Esophagus muscularis mucosa (tissue), 4 donors: ENCODE data around the gene TMEM131L. TPM values are rescaled to one million over a fixed set of nuclear protein-coding genes. Genes with fewer than 3 reads are reported as not detected.

ENCODE experiments used
- DNase-seq: peaks from one replicate; pipeline ENCODE4 v3.0.0-alpha.2; 2017; ENCODE audit errors: extremely low spot score
- H3K27ac ChIP-seq, 4 donors: fragments of 200-600 bp; sonication (generic); replicated peaks in 1 of 4; 1 replicate in 3 of 4; 2 replicates in 1 of 4; pipeline ENCODE4 v1.5.1; 2016 to 2019; ENCODE audit warnings: mild to moderate bottlenecking in 1 of 4
- H3K27me3 ChIP-seq, 4 donors: fragments of 200-600 bp; sonication (generic); one replicate each; pipeline versions ENCODE4 v1.5.1 to v1.6.0; 2016 to 2019
- H3K36me3 ChIP-seq, 4 donors: fragments of 200-600 bp; sonication (generic); one replicate each; pipeline ENCODE4 v1.5.1; 2016 to 2019
- H3K4me1 ChIP-seq, 4 donors: fragments of 200-600 bp; sonication (generic); one replicate each; pipeline ENCODE4 v1.5.1; 2016 to 2019
- H3K4me3 ChIP-seq, 4 donors: fragments of 200-600 bp; sonication (generic); 1 replicate in 2 of 4; 2 replicates in 2 of 4; pipeline ENCODE4 v1.5.1; 2016 to 2019; ENCODE audit warnings: mild to moderate bottlenecking in 4 of 4, moderate library complexity in 1 of 4
- H3K9me3 ChIP-seq, 4 donors: fragments of 200-600 bp; sonication (generic); 1 replicate in 3 of 4; 2 replicates in 1 of 4; pipeline ENCODE4 v1.5.1; 2016 to 2019
- CTCF ChIP-seq, 3 experiments: fragments of 200-600 bp in 2 of 3; fragments of 450-650 bp in 1 of 3; sonication (generic) in 2 of 3; IDR thresholded peaks; one replicate each; pipeline ENCODE4 v1.5.1; 2017 to 2019; ENCODE audit warnings: antibody characterized with exemption in 3 of 3, mild to moderate bottlenecking in 2 of 3, moderate library complexity in 1 of 3
- EP300 ChIP-seq: sonication (generic); formaldehyde crosslinking; IDR thresholded peaks from one replicate; pipeline ENCODE4 v1.6.1; 2017; ENCODE audit warnings: antibody characterized with exemption
- POLR2A ChIP-seq: fragments of 450-650 bp; IDR thresholded peaks from one replicate; pipeline ENCODE4 v1.6.1; 2017; ENCODE audit warnings: antibody characterized with exemption, moderate library complexity, mild to moderate bottlenecking, low read depth
- POLR2AphosphoS5 ChIP-seq, 2 donors: sonication (generic); formaldehyde crosslinking; IDR thresholded peaks; one replicate each; pipeline ENCODE4 v1.6.1; 2017; ENCODE audit warnings: antibody characterized with exemption in 2 of 2
- WGBS: methylation state at CpG from one replicate; pipeline ENCODE4 v1.1.5; 2018; 5-methylcytosine and 5-hydroxymethylcytosine counted together
- intact Hi-C: fragments of 100-400 bp; cut with DNase I; formaldehyde crosslinking; loops from one replicate; pipeline ENCODE4 v1.15.1; 2023
- total RNA-seq, 4 donors: library from RNA; depleted of rRNA; stranded (reverse); fragments of >200 nt; gene quantifications; one replicate each; pipeline versions ENCODE4 v1.1.0 to v1.2.1, GENCODE V29; 2016

The TMEM131L gene
- total RNA-seq, 4 donors from 2014 or later, result 10.3 to 16.3 (median 12.1) TPM

GRCh38 chr4:153684182-153684970 lies 218.2 kb downstream of the TMEM131L start, which contains the start of gene TLR2:
TSS of gene TLR2 (plus strand) at chr4:153684280. CDS start at chr4:153702908, 18,628 bp downstream.
- DNase-seq, result no peak
- intact Hi-C loops, result no loop called here
- H3K27ac ChIP-seq, result peak within 1 kb of the TSS; percentile 46 to 60 (median 55)
- H3K9me3 ChIP-seq, result peaks cover 0 to 12% (median 9%) of the 10 kb centered on the region in 4 donors
- H3K36me3 ChIP-seq, result peaks cover 0 to 14% (median 6%) of the 10 kb centered on the region in 4 donors
- H3K4me1 ChIP-seq, result peaks cover 13 to 20% (median 18%) of the 10 kb centered on the region in 4 donors
- H3K4me3 ChIP-seq, result peak within 1 kb of the TSS; percentile 65 to 74 (median 68)
- TF ChIP-seq POLR2AphosphoS5 (IDR thresholded peaks at IDR 0.05) (peak; percentile 6 to 32), EP300 (no peak), CTCF (IDR thresholded peaks at IDR 0.05) (no peak), POLR2A (no peak)
- no peaks in the 10 kb centered on the region for H3K27me3 ChIP-seq
- WGBS, result 0% methylated on average over 1 of the region's 75 CpGs

GRCh38 chr4:153684971-153685371 lies 218.8 kb downstream of the TMEM131L start:
- TF ChIP-seq POLR2AphosphoS5 (IDR thresholded peaks at IDR 0.05), result no peak
- no peak for TF ChIP-seq EP300
- no peak for TF ChIP-seq CTCF (IDR thresholded peaks at IDR 0.05)
- no peak for TF ChIP-seq POLR2A
- Histone ChIP-seq H3K36me3 (peaks cover 0 to 14% (median 6%) of the 10 kb centered on the region in 4 donors), H3K27ac (peak overlapping the region in 1 of 4 donors; percentile 59), H3K4me1 (peaks cover 13 to 20% (median 18%) of the 10 kb centered on the region in 4 donors), H3K27me3 (no peaks in the 10 kb centered on the region), H3K9me3 (peaks cover 0 to 12% (median 9%) of the 10 kb centered on the region in 4 donors), H3K4me3 (peak overlapping the region; percentile 65 to 74 (median 68))
- 27% methylated on average over 6 of the region's 9 CpGs for WGBS
- no peak for DNase-seq
- intact Hi-C loops, result no loop called here

Other genes starting within 250 kb of the TMEM131L start
- gene MND1, start 121.7 kb upstream of the TMEM131L start, total RNA-seq, result under 1 TPM in 1 of 4 donors, not detected in 3; 0.99 TPM
- 10 to 100 TPM in 1 of 4 donors, 1 to 10 TPM in 3; 5.6 to 39.8 (median 8.8) TPM for gene TLR2, start 217.9 kb downstream of the TMEM131L start, total RNA-seq